Neural cell (in vitro differentiated cells): Measurements from ENCODE around the gene DMXL1. TPM values are rescaled to one million over a fixed set of nuclear protein-coding genes. Genes with fewer than 3 reads are reported as not detected.

Experiments
- H2AFZ ChIP-seq: fragments of 200-600, 300-800 bp; sonication (generic), shearing (Covaris generic); 2 replicates; pipeline ENCODE4 v1.6.0; 2014; ENCODE audit warnings: low read depth, mild to moderate bottlenecking, antibody characterized with exemption, low read length, moderate library complexity
- H3F3A ChIP-seq: fragments of 200-600 bp; shearing (Covaris generic); 2 replicates; pipeline ENCODE4 v1.6.1; 2016; ENCODE audit warnings: mild to moderate bottlenecking, moderate library complexity, mixed read lengths, antibody characterized with exemption, low read length; ENCODE audit not compliant: insufficient read depth, poor library complexity, severe bottlenecking
- H3K27ac ChIP-seq: fragments of 200-600, 300-800 bp; sonication (generic), shearing (Covaris generic); 2 replicates; pipeline ENCODE4 v1.5.1; 2014; ENCODE audit warnings: mild to moderate bottlenecking, low read length, moderate library complexity
- H3K27me3 ChIP-seq: fragments of 300-800, 200-600 bp; sonication (generic), shearing (Covaris generic); 2 replicates; pipeline ENCODE4 v1.6.0; 2014; ENCODE audit warnings: mild to moderate bottlenecking, low read depth, low read length, moderate library complexity; ENCODE audit not compliant: insufficient read depth
- H3K36me3 ChIP-seq: fragments of 300-800, 200-600 bp; sonication (generic), shearing (Covaris generic); 2 replicates; pipeline ENCODE4 v1.5.1; 2014; ENCODE audit warnings: mild to moderate bottlenecking, antibody characterized with exemption, low read length, moderate library complexity; ENCODE audit not compliant: insufficient read depth
- H3K4me2 ChIP-seq: fragments of 300-800, 200-600 bp; sonication (generic), shearing (Covaris generic); 2 replicates; pipeline ENCODE4 v1.6.0; 2014; ENCODE audit warnings: mild to moderate bottlenecking, low read length
- H3K4me3 ChIP-seq: fragments of 300-800, 200-600 bp; sonication (generic), shearing (Covaris generic); 2 replicates; pipeline ENCODE4 v1.5.1; 2014; ENCODE audit warnings: mild to moderate bottlenecking, low read length, moderate library complexity
- H3K79me2 ChIP-seq: fragments of 200-600 bp; shearing (Covaris generic); replicated peaks from 2 replicates; pipeline ENCODE4 v1.6.0; 2014; ENCODE audit warnings: mild to moderate bottlenecking, low read length, moderate library complexity; ENCODE audit not compliant: insufficient read depth
- H3K9ac ChIP-seq: fragments of 300-800, 200-600 bp; sonication (generic), shearing (Covaris generic); 2 replicates; pipeline ENCODE4 v1.6.1; 2016; ENCODE audit warnings: mild to moderate bottlenecking, low read length, mixed read lengths
- H3K9me2 ChIP-seq: fragments of 200-600 bp; shearing (Covaris generic); 2 replicates; pipeline ENCODE4 v1.6.1; 2016; ENCODE audit warnings: mild to moderate bottlenecking, low read length, mixed read lengths; ENCODE audit not compliant: insufficient read depth
- H3K9me3 ChIP-seq: fragments of 200-600, 300-800 bp; sonication (generic), shearing (Covaris generic); 2 replicates; pipeline ENCODE4 v1.6.1; 2016; ENCODE audit warnings: mild to moderate bottlenecking, mixed run types, low read length, moderate library complexity, mixed read lengths
- H4K20me1 ChIP-seq: fragments of 200-600 bp; shearing (Covaris generic); 2 replicates; pipeline ENCODE4 v1.6.1; 2016; ENCODE audit warnings: mild to moderate bottlenecking, mixed run types; ENCODE audit not compliant: insufficient read depth
- EP300 ChIP-seq: fragments of 450-650 bp; conservative IDR thresholded peaks from 2 replicates; pipeline ENCODE4 v1.6.1; 2014; ENCODE audit warnings: antibody characterized with exemption, mild to moderate bottlenecking, moderate library complexity; ENCODE audit not compliant: poor library complexity, severe bottlenecking
- EZH2 ChIP-seq: fragments of 200-600, 300-800 bp; shearing (Covaris generic), sonication (generic); IDR thresholded peaks from 2 replicates; pipeline ENCODE4 v1.6.1; 2014; ENCODE audit warnings: antibody characterized with exemption, low read length, borderline replicate concordance, mild to moderate bottlenecking; ENCODE audit not compliant: insufficient read depth, poor library complexity, severe bottlenecking
- MXI1 ChIP-seq: fragments of 450-650 bp; conservative IDR thresholded peaks from 2 replicates; pipeline ENCODE4 v1.6.1; 2014; ENCODE audit warnings: antibody characterized with exemption, mild to moderate bottlenecking; ENCODE audit not compliant: poor library complexity, severe bottlenecking
- POLR2AphosphoS5 ChIP-seq: IDR thresholded peaks from 2 replicates; pipeline ENCODE4 v1.6.1; 2012
- RAD21 ChIP-seq: fragments of 450-650 bp; conservative IDR thresholded peaks from 2 replicates; pipeline ENCODE4 v1.6.1; 2014; ENCODE audit warnings: antibody characterized with exemption, mild to moderate bottlenecking, moderate library complexity
- SMC3 ChIP-seq: fragments of 450-650 bp; conservative IDR thresholded peaks from 2 replicates; pipeline ENCODE4 v1.6.1; 2014; ENCODE audit warnings: antibody characterized with exemption, mild to moderate bottlenecking, moderate library complexity; ENCODE audit not compliant: poor library complexity
- TAF1 ChIP-seq: IDR thresholded peaks from 2 replicates; pipeline ENCODE4 v1.6.1; 2012; ENCODE audit warnings: low read depth
- polyA plus RNA-seq: library from polyadenylated mRNA; depleted of rRNA; stranded (reverse); fragments of >200 nt; gene quantifications from 2 replicates; pipeline ENCODE4 v1.2.3, GENCODE V29; 2014
- TF ChIP-seq, protein P1 (sequence below): IDR thresholded peaks from 2 replicates; pipeline ENCODE4 v1.6.1; 2012; ENCODE audit warnings: borderline replicate concordance
- TF ChIP-seq, protein P2 (sequence below): fragments of 450-650 bp; IDR thresholded peaks from 2 replicates; pipeline ENCODE4 v1.5.1; 2014; ENCODE audit warnings: antibody characterized with exemption, mild to moderate bottlenecking, moderate library complexity; ENCODE audit not compliant: poor library complexity, severe bottlenecking

The DMXL1 gene
- polyA plus RNA-seq, 1 donor from 2014 or later: 46.9 TPM

DNA sequence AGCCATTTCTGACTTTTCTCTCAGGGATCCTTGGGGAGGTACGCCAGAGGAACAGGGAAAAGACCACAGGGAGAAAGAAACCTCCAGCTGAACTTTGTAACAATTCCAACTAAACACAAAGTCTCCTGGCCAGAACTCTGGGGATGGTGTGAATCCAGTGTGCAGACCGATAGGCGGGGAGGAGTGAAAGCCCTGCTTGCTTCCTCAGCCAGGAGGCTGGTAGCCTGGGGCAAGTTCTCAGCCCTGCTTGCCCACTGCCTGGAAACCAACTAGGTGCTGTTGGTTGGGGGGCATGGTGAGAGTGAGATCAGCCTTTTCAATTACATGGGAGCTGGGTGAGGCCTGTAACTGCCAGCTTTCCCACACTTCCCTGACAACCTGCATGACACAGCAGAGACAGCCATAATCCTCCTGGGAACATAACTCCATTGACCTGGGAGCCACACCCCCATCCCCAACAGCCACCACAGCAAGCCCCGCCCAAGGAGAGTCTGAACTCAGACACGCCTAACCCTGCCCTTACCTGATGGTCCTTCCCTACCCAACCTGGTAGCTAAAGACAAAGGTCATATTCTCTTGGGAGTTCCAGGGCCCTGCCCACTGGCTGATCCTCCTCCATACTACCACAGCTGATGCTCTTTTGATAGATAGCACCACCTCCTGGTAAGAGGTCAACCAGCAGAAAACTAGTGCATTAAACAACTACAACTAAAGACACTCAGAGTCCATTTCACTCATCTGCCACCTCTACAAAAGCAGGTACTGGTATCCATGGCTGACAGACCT, 184.9 kb downstream of the DMXL1 start:
- H2AFZ ChIP-seq: no peak overlapping the region
- H3K27ac ChIP-seq: no peak overlapping the region
- H3K79me2 ChIP-seq: no peaks in the 10 kb centered on the region
- H3K4me3 ChIP-seq: no peak overlapping the region
- TF ChIP-seq SMC3: no peak
- TF ChIP-seq MXI1: no peak
- TF ChIP-seq RAD21: no peak
- H3K9me2 ChIP-seq: no peaks in the 10 kb centered on the region
- H4K20me1 ChIP-seq: no peaks in the 10 kb centered on the region
- H3K9me3 ChIP-seq: no peaks in the 10 kb centered on the region
- no peak overlapping the region for H3K9ac ChIP-seq
- no peak overlapping the region for H3K4me2 ChIP-seq
- no peaks in the 10 kb centered on the region for H3F3A ChIP-seq
- H3K36me3 ChIP-seq: no peaks in the 10 kb centered on the region
- H3K27me3 ChIP-seq: no peaks in the 10 kb centered on the region

DNA sequence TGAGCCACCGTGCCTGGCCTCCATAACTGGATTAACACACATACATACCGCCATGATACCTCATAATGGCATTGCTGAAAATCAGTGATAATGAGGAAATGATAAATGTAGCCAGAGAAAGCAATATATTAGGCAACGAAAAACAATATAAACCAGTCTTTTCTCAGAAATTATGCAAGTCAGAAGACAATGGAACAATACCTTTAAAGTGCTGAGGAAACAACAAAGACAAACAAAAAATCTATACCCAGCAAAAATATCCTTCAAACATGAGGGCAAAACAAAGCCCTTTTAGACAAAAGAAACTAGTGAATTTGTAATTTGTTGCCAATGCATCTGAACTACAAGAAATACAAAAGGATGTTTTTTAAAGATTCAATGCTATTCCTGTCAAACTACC, 186.7 kb downstream of the DMXL1 start:
- no peaks in the 10 kb centered on the region for H3K27me3 ChIP-seq
- H3K36me3 ChIP-seq: no peaks in the 10 kb centered on the region
- H3K9me3 ChIP-seq: no peaks in the 10 kb centered on the region

DNA sequence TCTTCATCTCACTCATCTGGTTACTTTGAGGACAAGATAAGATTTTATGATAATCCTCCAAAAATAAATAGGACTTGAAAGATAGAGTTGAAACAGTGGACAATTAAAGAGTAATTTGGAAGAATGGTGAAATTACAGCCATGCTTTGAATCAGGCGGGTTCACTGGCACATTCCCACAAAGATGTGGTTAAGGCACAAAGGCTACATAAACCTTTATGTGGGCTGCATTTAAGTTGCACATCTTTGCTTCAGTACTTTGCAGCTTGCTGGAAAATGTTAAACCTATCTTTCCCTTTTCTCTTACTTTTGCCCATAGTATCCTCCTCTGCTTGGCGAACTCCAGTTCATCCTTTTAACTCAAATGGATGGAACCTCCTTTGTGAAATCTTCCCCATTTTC, 192.8 kb downstream of the DMXL1 start:
- H3K9ac ChIP-seq: no peak overlapping the region

More for the DNA sequence above, 186.7 kb downstream of the DMXL1 start:
- H3K9ac ChIP-seq: no peak overlapping the region
- TF ChIP-seq POLR2AphosphoS5 (no peak), EZH2 (no peak), SMC3 (no peak), RAD21 (no peak), MXI1 (no peak)
- TF ChIP-seq, protein P1, sequence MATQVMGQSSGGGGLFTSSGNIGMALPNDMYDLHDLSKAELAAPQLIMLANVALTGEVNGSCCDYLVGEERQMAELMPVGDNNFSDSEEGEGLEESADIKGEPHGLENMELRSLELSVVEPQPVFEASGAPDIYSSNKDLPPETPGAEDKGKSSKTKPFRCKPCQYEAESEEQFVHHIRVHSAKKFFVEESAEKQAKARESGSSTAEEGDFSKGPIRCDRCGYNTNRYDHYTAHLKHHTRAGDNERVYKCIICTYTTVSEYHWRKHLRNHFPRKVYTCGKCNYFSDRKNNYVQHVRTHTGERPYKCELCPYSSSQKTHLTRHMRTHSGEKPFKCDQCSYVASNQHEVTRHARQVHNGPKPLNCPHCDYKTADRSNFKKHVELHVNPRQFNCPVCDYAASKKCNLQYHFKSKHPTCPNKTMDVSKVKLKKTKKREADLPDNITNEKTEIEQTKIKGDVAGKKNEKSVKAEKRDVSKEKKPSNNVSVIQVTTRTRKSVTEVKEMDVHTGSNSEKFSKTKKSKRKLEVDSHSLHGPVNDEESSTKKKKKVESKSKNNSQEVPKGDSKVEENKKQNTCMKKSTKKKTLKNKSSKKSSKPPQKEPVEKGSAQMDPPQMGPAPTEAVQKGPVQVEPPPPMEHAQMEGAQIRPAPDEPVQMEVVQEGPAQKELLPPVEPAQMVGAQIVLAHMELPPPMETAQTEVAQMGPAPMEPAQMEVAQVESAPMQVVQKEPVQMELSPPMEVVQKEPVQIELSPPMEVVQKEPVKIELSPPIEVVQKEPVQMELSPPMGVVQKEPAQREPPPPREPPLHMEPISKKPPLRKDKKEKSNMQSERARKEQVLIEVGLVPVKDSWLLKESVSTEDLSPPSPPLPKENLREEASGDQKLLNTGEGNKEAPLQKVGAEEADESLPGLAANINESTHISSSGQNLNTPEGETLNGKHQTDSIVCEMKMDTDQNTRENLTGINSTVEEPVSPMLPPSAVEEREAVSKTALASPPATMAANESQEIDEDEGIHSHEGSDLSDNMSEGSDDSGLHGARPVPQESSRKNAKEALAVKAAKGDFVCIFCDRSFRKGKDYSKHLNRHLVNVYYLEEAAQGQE: no peak
- no peak overlapping the region for H2AFZ ChIP-seq
- no peak overlapping the region for H3K27ac ChIP-seq
- no peak overlapping the region for H3K4me2 ChIP-seq
- no peaks in the 10 kb centered on the region for H3K79me2 ChIP-seq
- no peaks in the 10 kb centered on the region for H4K20me1 ChIP-seq
- H3K9me2 ChIP-seq: no peaks in the 10 kb centered on the region
- H3F3A ChIP-seq: no peaks in the 10 kb centered on the region
- no peak overlapping the region for H3K4me3 ChIP-seq

More for the DNA sequence above, 192.8 kb downstream of the DMXL1 start:
- H3K4me3 ChIP-seq: no peak overlapping the region
- H2AFZ ChIP-seq: no peak overlapping the region
- no peaks in the 10 kb centered on the region for H4K20me1 ChIP-seq
- no peak overlapping the region for H3K27ac ChIP-seq
- no peak overlapping the region for H3K4me2 ChIP-seq
- TF ChIP-seq SMC3 (no peak), TAF1 (no peak), POLR2AphosphoS5 (no peak), MXI1 (no peak), EZH2 (no peak), RAD21 (no peak), EP300 (no peak)
- TF ChIP-seq, protein P1: no peak
- TF ChIP-seq, protein P2, sequence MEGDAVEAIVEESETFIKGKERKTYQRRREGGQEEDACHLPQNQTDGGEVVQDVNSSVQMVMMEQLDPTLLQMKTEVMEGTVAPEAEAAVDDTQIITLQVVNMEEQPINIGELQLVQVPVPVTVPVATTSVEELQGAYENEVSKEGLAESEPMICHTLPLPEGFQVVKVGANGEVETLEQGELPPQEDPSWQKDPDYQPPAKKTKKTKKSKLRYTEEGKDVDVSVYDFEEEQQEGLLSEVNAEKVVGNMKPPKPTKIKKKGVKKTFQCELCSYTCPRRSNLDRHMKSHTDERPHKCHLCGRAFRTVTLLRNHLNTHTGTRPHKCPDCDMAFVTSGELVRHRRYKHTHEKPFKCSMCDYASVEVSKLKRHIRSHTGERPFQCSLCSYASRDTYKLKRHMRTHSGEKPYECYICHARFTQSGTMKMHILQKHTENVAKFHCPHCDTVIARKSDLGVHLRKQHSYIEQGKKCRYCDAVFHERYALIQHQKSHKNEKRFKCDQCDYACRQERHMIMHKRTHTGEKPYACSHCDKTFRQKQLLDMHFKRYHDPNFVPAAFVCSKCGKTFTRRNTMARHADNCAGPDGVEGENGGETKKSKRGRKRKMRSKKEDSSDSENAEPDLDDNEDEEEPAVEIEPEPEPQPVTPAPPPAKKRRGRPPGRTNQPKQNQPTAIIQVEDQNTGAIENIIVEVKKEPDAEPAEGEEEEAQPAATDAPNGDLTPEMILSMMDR: no peak
- H3F3A ChIP-seq: no peaks in the 10 kb centered on the region
- H3K27me3 ChIP-seq: peaks cover 1% of the 10 kb centered on the region
- no peaks in the 10 kb centered on the region for H3K36me3 ChIP-seq
- H3K9me3 ChIP-seq: no peaks in the 10 kb centered on the region
- no peaks in the 10 kb centered on the region for H3K9me2 ChIP-seq
- no peaks in the 10 kb centered on the region for H3K79me2 ChIP-seq
